Measurements from ENCODE around the gene IPO8. TPM values are rescaled to one million over a fixed set of nuclear protein-coding genes. Genes with fewer than 3 reads are reported as not detected.
"Not testable (repeated sequence)": the region's sequence is repeated elsewhere in the genome, so short reads cannot be mapped to it uniquely, and the experiment has no call there.

Gene IPO8
- total RNA-seq, 1 experiment from 2014 or later: 12.3 TPM

GRCh38 chr12:30613119-30613830, 82.4 kb downstream of the IPO8 start:
- DNase-seq (ENCODE audit: extremely low read depth, low read depth): no peak

- DNase-seq (ENCODE audit: extremely low read depth, low read depth): no peak
Measured at GRCh38 chr12:30610718-30611117, 85.0 kb downstream of the IPO8 start.

GRCh38 chr12:30609819-30610218, 85.8 kb downstream of the IPO8 start:
- not testable (repeated sequence) for DNase-seq (ENCODE audit: extremely low read depth, low read depth)

- peak; percentile 43 for DNase-seq (ENCODE audit: extremely low read depth, low read depth)
Measured at GRCh38 chr12:30604302-30604701, 91.4 kb downstream of the IPO8 start.

- no peak for DNase-seq (ENCODE audit: extremely low read depth, low read depth)
Measured at GRCh38 chr12:30603129-30603528, 92.5 kb downstream of the IPO8 start.

- DNase-seq (ENCODE audit: extremely low read depth, low read depth): no peak
Measured at GRCh38 chr12:30602678-30603077, 93.0 kb downstream of the IPO8 start.

GRCh38 chr12:30599608-30600007, 96.1 kb downstream of the IPO8 start:
- DNase-seq (ENCODE audit: extremely low read depth, low read depth): no peak

GRCh38 chr12:30598889-30599288, 96.8 kb downstream of the IPO8 start:
- DNase-seq (ENCODE audit: extremely low read depth, low read depth): no peak

GRCh38 chr12:30595742-30596141, 99.9 kb downstream of the IPO8 start:
- no peak for DNase-seq (ENCODE audit: extremely low read depth, low read depth)

- DNase-seq (ENCODE audit: extremely low read depth, low read depth): no peak
Measured at GRCh38 chr12:30594509-30594908, 101.2 kb downstream of the IPO8 start.

- not testable (repeated sequence) for DNase-seq (ENCODE audit: extremely low read depth, low read depth)
Measured at GRCh38 chr12:30588572-30588971, 107.1 kb downstream of the IPO8 start.

- no peak for DNase-seq (ENCODE audit: extremely low read depth, low read depth)
Measured at GRCh38 chr12:30587782-30588181, 107.9 kb downstream of the IPO8 start.

- no peak for DNase-seq (ENCODE audit: extremely low read depth, low read depth)
Measured at GRCh38 chr12:30585877-30586276, 109.8 kb downstream of the IPO8 start.

GRCh38 chr12:30582943-30583342, 112.7 kb downstream of the IPO8 start:
- DNase-seq (ENCODE audit: extremely low read depth, low read depth): no peak

- DNase-seq (ENCODE audit: extremely low read depth, low read depth): no peak
Measured at GRCh38 chr12:30580344-30580743, 115.3 kb downstream of the IPO8 start.

Other genes starting within 250 kb of the IPO8 start
- gene CAPRIN2, start 59.1 kb upstream of the IPO8 start, total RNA-seq (2014; rRNA removed; shearing (Covaris generic)): 11.4 and 14.9 TPM in 2 replicates
- not detected in 2 replicates for gene TSPAN11, start 230.9 kb upstream of the IPO8 start, total RNA-seq (2014; rRNA removed; shearing (Covaris generic))

Measured in NCI-H460 (cell line).